ENCODE results near the gene APOC3.

APOC3 gene

DNA sequence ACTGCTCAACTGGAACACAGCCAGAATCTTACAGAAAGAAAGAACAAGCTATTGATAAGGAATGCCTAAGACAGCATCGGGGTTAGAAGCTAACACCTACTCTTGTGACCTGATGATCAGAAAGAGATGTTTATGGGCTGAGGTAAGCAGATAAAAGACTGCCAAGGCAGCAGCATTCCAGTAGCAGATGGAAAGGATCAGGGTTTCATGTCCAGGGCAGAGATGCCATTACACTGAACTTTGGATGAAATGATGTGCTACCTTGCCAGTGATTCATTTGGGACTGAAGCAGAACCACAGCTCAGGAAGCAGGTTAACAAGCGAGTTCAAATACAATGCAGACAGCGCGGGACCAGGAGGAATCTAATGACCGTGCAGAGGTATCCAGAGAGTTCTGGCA, 34.8 kb downstream of the APOC3 start:
- Histone ChIP-seq H2BK5ac (ENCODE audit: low read depth, low read length, poor library complexity, severe bottlenecking) (no peak overlapping the region), H3K4me2 (ENCODE audit: low read length, poor library complexity, severe bottlenecking) (no peak overlapping the region), H2AK5ac (ENCODE audit: low read length, severe bottlenecking) (no peak overlapping the region), H3K36me3 (ENCODE audit: control insufficient read depth in 1 of 2, insufficient read depth in 2 of 2, low read depth in 1 of 2, low read length in 2 of 2) (peaks cover 14 to 74% of the 10 kb centered on the region in 2 experiments), H2AFZ (ENCODE audit: low read depth, low read length) (no peak overlapping the region), H4K91ac (ENCODE audit: low read length) (no peak overlapping the region), H3K79me1 (replicated peaks; ENCODE audit: low read length, poor library complexity, severe bottlenecking) (no peaks in the 10 kb centered on the region), H3K9ac (ENCODE audit: low read length) (no peak overlapping the region), H4K8ac (ENCODE audit: low read length) (no peak overlapping the region), H3K4ac (ENCODE audit: low read depth in 1 of 2, low read length in 2 of 2) (no peak overlapping the region), H2BK15ac (ENCODE audit: low read depth, poor library complexity, severe bottlenecking) (no peak overlapping the region), H3K4me1 (ENCODE audit: control insufficient read depth, insufficient read depth, low read depth, low read length) (no peaks in the 10 kb centered on the region), H2BK12ac (ENCODE audit: low read length in 2 of 2) (no peak overlapping the region), H2BK120ac (ENCODE audit: low read depth, low read length) (no peak overlapping the region), H3K23ac (ENCODE audit: low read length in 2 of 2) (no peak overlapping the region), H3K4me3 (ENCODE audit: insufficient read depth in 1 of 2, low read depth in 1 of 2, low read length in 2 of 2) (no peak overlapping the region), H3K14ac (ENCODE audit: low read length in 2 of 2) (no peak overlapping the region), H3K27me3 (ENCODE audit: control insufficient read depth in 1 of 2, insufficient read depth in 1 of 2, low read length in 2 of 2) (no peaks in the 10 kb centered on the region), H3K27ac (ENCODE audit: low read length, poor library complexity, severe bottlenecking) (no peak overlapping the region), H3K9me3 (ENCODE audit: control insufficient read depth, low read length) (no peaks in the 10 kb centered on the region), H3K18ac (ENCODE audit: low read depth in 1 of 2, low read length in 2 of 2) (no peak overlapping the region)
- WGBS: 96% methylated on average over 5 of the region's 5 CpGs
- DNase-seq: no peak

DNA sequence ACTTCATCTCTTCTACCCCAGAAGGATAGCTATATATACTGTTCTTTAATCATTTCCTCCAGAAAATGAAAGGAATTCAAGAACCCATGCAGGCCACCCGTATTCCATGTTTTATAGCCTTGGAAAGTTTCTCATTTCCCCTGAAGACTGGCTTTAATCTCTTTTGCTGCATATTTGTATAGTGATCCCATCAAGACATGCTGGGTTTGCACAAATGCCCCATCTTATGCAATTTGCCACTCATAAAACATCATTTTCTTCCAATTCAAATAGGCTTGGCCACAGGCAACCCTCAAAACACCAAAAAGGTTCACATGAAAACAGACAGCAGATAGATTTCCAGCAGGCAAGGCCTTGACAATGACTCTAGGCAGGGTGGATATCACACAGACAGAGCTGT, 36.0 kb downstream of the APOC3 start:
- H2AK5ac ChIP-seq (ENCODE audit: low read length, severe bottlenecking): no peak overlapping the region
- H2AFZ ChIP-seq (ENCODE audit: low read depth, low read length): no peak overlapping the region
- H3K18ac ChIP-seq (ENCODE audit: low read depth in 1 of 2, low read length in 2 of 2): no peak overlapping the region
- H3K36me3 ChIP-seq (ENCODE audit: control insufficient read depth in 1 of 2, insufficient read depth in 2 of 2, low read depth in 1 of 2, low read length in 2 of 2): peaks cover 15 to 75% of the 10 kb centered on the region in 2 experiments
- no peak overlapping the region for H3K4me3 ChIP-seq (ENCODE audit: insufficient read depth in 1 of 2, low read depth in 1 of 2, low read length in 2 of 2)
- H4K91ac ChIP-seq (ENCODE audit: low read length): no peak overlapping the region
- no peak overlapping the region for H3K23ac ChIP-seq (ENCODE audit: low read length in 2 of 2)
- H3K79me1 ChIP-seq (replicated peaks; ENCODE audit: low read length, poor library complexity, severe bottlenecking): no peaks in the 10 kb centered on the region
- H2BK120ac ChIP-seq (ENCODE audit: low read depth, low read length): no peak overlapping the region
- no peaks in the 10 kb centered on the region for H3K27me3 ChIP-seq (ENCODE audit: control insufficient read depth in 1 of 2, insufficient read depth in 1 of 2, low read length in 2 of 2)
- no peak overlapping the region for H3K27ac ChIP-seq (ENCODE audit: low read length, poor library complexity, severe bottlenecking)
- 36% methylated on average over 1 of the region's 1 CpG for WGBS
- no peak overlapping the region for H2BK15ac ChIP-seq (ENCODE audit: low read depth, poor library complexity, severe bottlenecking)
- no peak overlapping the region for H3K4ac ChIP-seq (ENCODE audit: low read depth in 1 of 2, low read length in 2 of 2)
- peak overlapping the region; percentile 1 for H3K9ac ChIP-seq (ENCODE audit: low read length)
- no peaks in the 10 kb centered on the region for H3K9me3 ChIP-seq (ENCODE audit: control insufficient read depth, low read length)
- H3K4me2 ChIP-seq (ENCODE audit: low read length, poor library complexity, severe bottlenecking): no peak overlapping the region
- H3K14ac ChIP-seq (ENCODE audit: low read length in 2 of 2): no peak overlapping the region
- peak; percentile 40 for DNase-seq
- H4K8ac ChIP-seq (ENCODE audit: low read length): no peak overlapping the region
- H3K4me1 ChIP-seq (ENCODE audit: control insufficient read depth, insufficient read depth, low read depth, low read length): no peaks in the 10 kb centered on the region
- no peak overlapping the region for H2BK12ac ChIP-seq (ENCODE audit: low read length in 2 of 2)
- H2BK5ac ChIP-seq (ENCODE audit: low read depth, low read length, poor library complexity, severe bottlenecking): no peak overlapping the region

- no peak overlapping the region for H4K8ac ChIP-seq (ENCODE audit: low read length)
- no peak overlapping the region for H3K4me3 ChIP-seq (ENCODE audit: insufficient read depth in 1 of 2, low read depth in 1 of 2, low read length in 2 of 2)
- no peak overlapping the region for H3K9ac ChIP-seq (ENCODE audit: low read length)
- H3K14ac ChIP-seq (ENCODE audit: low read length in 2 of 2): no peak overlapping the region
- no peak overlapping the region for H3K23ac ChIP-seq (ENCODE audit: low read length in 2 of 2)
- no peak overlapping the region for H2BK120ac ChIP-seq (ENCODE audit: low read depth, low read length)
- no peak overlapping the region for H2BK12ac ChIP-seq (ENCODE audit: low read length in 2 of 2)
- H3K27me3 ChIP-seq (ENCODE audit: control insufficient read depth in 1 of 2, insufficient read depth in 1 of 2, low read length in 2 of 2): no peaks in the 10 kb centered on the region
- no peak overlapping the region for H4K91ac ChIP-seq (ENCODE audit: low read length)
- H3K18ac ChIP-seq (ENCODE audit: low read depth in 1 of 2, low read length in 2 of 2): no peak overlapping the region
- H2BK15ac ChIP-seq (ENCODE audit: low read depth, poor library complexity, severe bottlenecking): no peak overlapping the region
- no peaks in the 10 kb centered on the region for H3K79me1 ChIP-seq (replicated peaks; ENCODE audit: low read length, poor library complexity, severe bottlenecking)
- H3K27ac ChIP-seq (ENCODE audit: low read length, poor library complexity, severe bottlenecking): no peak overlapping the region
- H3K9me3 ChIP-seq (ENCODE audit: control insufficient read depth, low read length): no peaks in the 10 kb centered on the region
- no peak for DNase-seq
- peaks cover 13 to 69% of the 10 kb centered on the region in 2 experiments for H3K36me3 ChIP-seq (ENCODE audit: control insufficient read depth in 1 of 2, insufficient read depth in 2 of 2, low read depth in 1 of 2, low read length in 2 of 2)
- H2AFZ ChIP-seq (ENCODE audit: low read depth, low read length): no peak overlapping the region
- H3K4me1 ChIP-seq (ENCODE audit: control insufficient read depth, insufficient read depth, low read depth, low read length): no peaks in the 10 kb centered on the region
- H2AK5ac ChIP-seq (ENCODE audit: low read length, severe bottlenecking): no peak overlapping the region
- WGBS: over 99% methylated on average over 4 of the region's 6 CpGs
- H3K4me2 ChIP-seq (ENCODE audit: low read length, poor library complexity, severe bottlenecking): no peak overlapping the region
- no peak overlapping the region for H2BK5ac ChIP-seq (ENCODE audit: low read depth, low read length, poor library complexity, severe bottlenecking)
- no peak overlapping the region for H3K4ac ChIP-seq (ENCODE audit: low read depth in 1 of 2, low read length in 2 of 2)
Measured at GRCh38 chr11:116866804-116867455, 37.2 kb downstream of the APOC3 start.

DNA sequence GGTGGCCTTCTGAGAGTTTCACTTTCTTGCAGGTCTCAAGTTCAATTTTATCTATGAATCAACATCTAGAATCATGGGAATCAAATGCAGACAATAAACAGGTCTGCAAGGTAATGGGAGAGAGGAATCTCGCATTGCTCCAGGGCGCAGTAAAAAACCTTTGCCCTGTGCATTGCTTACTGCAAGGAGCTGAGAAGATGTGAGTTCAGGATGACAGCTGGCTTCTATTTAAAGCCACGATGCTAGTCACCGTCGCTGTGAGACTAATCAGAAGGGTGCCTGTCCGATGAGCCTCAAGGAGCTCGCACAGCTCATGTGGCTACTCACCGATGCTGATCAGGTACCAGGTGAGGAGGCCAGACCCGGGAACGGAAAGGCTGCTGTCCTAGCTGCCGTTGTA, 37.9 kb downstream of the APOC3 start:
- H2BK5ac ChIP-seq (ENCODE audit: low read depth, low read length, poor library complexity, severe bottlenecking): no peak overlapping the region
- H3K9ac ChIP-seq (ENCODE audit: low read length): no peak overlapping the region
- no peak overlapping the region for H2AK5ac ChIP-seq (ENCODE audit: low read length, severe bottlenecking)
- no peak overlapping the region for H3K14ac ChIP-seq (ENCODE audit: low read length in 2 of 2)
- H2BK120ac ChIP-seq (ENCODE audit: low read depth, low read length): no peak overlapping the region
- no peaks in the 10 kb centered on the region for H3K9me3 ChIP-seq (ENCODE audit: control insufficient read depth, low read length)
- H3K4me1 ChIP-seq (ENCODE audit: control insufficient read depth, insufficient read depth, low read depth, low read length): no peaks in the 10 kb centered on the region
- H4K91ac ChIP-seq (ENCODE audit: low read length): no peak overlapping the region
- H3K4me3 ChIP-seq (ENCODE audit: insufficient read depth in 1 of 2, low read depth in 1 of 2, low read length in 2 of 2): no peak overlapping the region
- H2BK15ac ChIP-seq (ENCODE audit: low read depth, poor library complexity, severe bottlenecking): no peak overlapping the region
- peaks cover 13 to 65% of the 10 kb centered on the region in 2 experiments for H3K36me3 ChIP-seq (ENCODE audit: control insufficient read depth in 1 of 2, insufficient read depth in 2 of 2, low read depth in 1 of 2, low read length in 2 of 2)
- H2AFZ ChIP-seq (ENCODE audit: low read depth, low read length): no peak overlapping the region
- no peak overlapping the region for H3K4ac ChIP-seq (ENCODE audit: low read depth in 1 of 2, low read length in 2 of 2)
- no peak for DNase-seq
- WGBS: 98% methylated on average over 11 of the region's 11 CpGs
- no peaks in the 10 kb centered on the region for H3K27me3 ChIP-seq (ENCODE audit: control insufficient read depth in 1 of 2, insufficient read depth in 1 of 2, low read length in 2 of 2)
- H2BK12ac ChIP-seq (ENCODE audit: low read length in 2 of 2): no peak overlapping the region
- H3K18ac ChIP-seq (ENCODE audit: low read depth in 1 of 2, low read length in 2 of 2): no peak overlapping the region
- H3K79me1 ChIP-seq (replicated peaks; ENCODE audit: low read length, poor library complexity, severe bottlenecking): no peaks in the 10 kb centered on the region
- H3K27ac ChIP-seq (ENCODE audit: low read length, poor library complexity, severe bottlenecking): no peak overlapping the region
- no peak overlapping the region for H3K4me2 ChIP-seq (ENCODE audit: low read length, poor library complexity, severe bottlenecking)
- no peak overlapping the region for H3K23ac ChIP-seq (ENCODE audit: low read length in 2 of 2)
- H4K8ac ChIP-seq (ENCODE audit: low read length): no peak overlapping the region
